ENCODE measurements around the gene SLC38A9. TPM values are rescaled to one million over a fixed set of nuclear protein-coding genes. Genes with fewer than 3 reads are reported as not detected.
"Not testable (repeated sequence)": the region's sequence is repeated elsewhere in the genome, so short reads cannot be mapped to it uniquely, and the experiment has no call there.

SLC38A9 gene
- total and polyA plus RNA-seq, 9 of the 15 experiments (the other 6 are each of a cell fraction or from before 2014, with no cell fraction given), result 14.0 to 34.5 (median 20.7) TPM

- Histone ChIP-seq H3K4me3 (no peak overlapping the region), H3K27me3 (ENCODE audit: control insufficient read depth in 2 of 2, insufficient read depth in 2 of 2, low read length in 2 of 2) (no peaks in the 10 kb centered on the region; a peak in 1 of 5 replicates), H3K79me2 (ENCODE audit: control insufficient read depth, insufficient read depth, low read length) (no peaks in the 10 kb centered on the region), H3K27ac (ENCODE audit: extremely low read depth, low read depth, low read length) (no peak overlapping the region), H3K4me2 (ENCODE audit: insufficient read depth, low read length) (no peak overlapping the region), H3K36me3 (ENCODE audit: control insufficient read depth, insufficient read depth, low read length) (no peaks in the 10 kb centered on the region), H3K9me1 (ENCODE audit: control insufficient read depth, insufficient read depth, low read length) (no peaks in the 10 kb centered on the region), H2AFZ (ENCODE audit: low read depth, low read length) (no peak overlapping the region), H4K20me1 (replicated peaks; ENCODE audit: control insufficient read depth, insufficient read depth, low read length) (no peaks in the 10 kb centered on the region), H3K9me3 (replicated peaks; ENCODE audit: control insufficient read depth, insufficient read depth, low read depth, low read length) (no peaks in the 10 kb centered on the region), H3K9ac (ENCODE audit: insufficient read depth in 1 of 2, low read depth in 2 of 2, low read length in 2 of 2) (no peak overlapping the region), H3K4me1 (replicated peaks in 1 of 2; ENCODE audit: control insufficient read depth in 2 of 2, insufficient read depth in 2 of 2, low read length in 2 of 2) (no peaks in the 10 kb centered on the region)
- no peak for FAIRE-seq
- in situ Hi-C loops (cut with MboI) (no loop called here), intact Hi-C loops (cut with micrococcal nuclease) (no loop called here)
- ATAC-seq, result no peak
- no peak for TF ChIP-seq TCF7L2 (IDR thresholded peaks at IDR 0.05; ENCODE audit: low read depth, low read length)
- TF ChIP-seq ZNF695 (CRISPR knock-in tag; IDR thresholded peaks at IDR 0.05), result no peak
- TF ChIP-seq FOXM1 (IDR thresholded peaks at IDR 0.05; ENCODE audit: low read depth), result no peak
- no peak for TF ChIP-seq FOXM1 (CRISPR knock-in tag; IDR thresholded peaks at IDR 0.05; ENCODE audit: low read depth)
- no peak for TF ChIP-seq EGR1 (conservative IDR thresholded peaks at IDR 0.05)
- no peak for TF ChIP-seq PTRF (tag; IDR thresholded peaks at IDR 0.05)
- no peak for TF ChIP-seq ELF2 (CRISPR knock-in tag; IDR thresholded peaks at IDR 0.05)
- 3% methylated on average over 3 of the region's 3 CpGs for WGBS (ENCODE audit: insufficient coverage, low coverage, missing lambda C conversion rate)
- DNase-seq (ENCODE audit: extremely low read depth in 1 of 4, low spot score in 3 of 4), result no peak
- no TSS peak for BruUV-seq (replicated peaks)
- ChIA-PET CTCF (ENCODE audit: low intra/inter-chr PET ratio) (no interaction called here), POLR2A (interaction anchor here (0.6 kb wide), 1 partner anchor 1410 kb away, joined by 3 read pairs; the partner anchor contains the start of gene ARL15)
Measured at GRCh38 chr5:55720188-55720703, 8.1 kb upstream of the SLC38A9 start.

- H3K79me2 ChIP-seq (ENCODE audit: control insufficient read depth, insufficient read depth, low read length); intact Hi-C loops (cut with micrococcal nuclease); H3K27ac ChIP-seq (ENCODE audit: extremely low read depth, low read depth, low read length); H4K20me1 ChIP-seq (replicated peaks; ENCODE audit: control insufficient read depth, insufficient read depth, low read length); BruUV-seq (replicated peaks); DNase-seq (ENCODE audit: extremely low read depth in 1 of 4, low spot score in 3 of 4); H3K27me3 ChIP-seq (ENCODE audit: control insufficient read depth in 2 of 2, insufficient read depth in 2 of 2, low read length in 2 of 2); H3K9me1 ChIP-seq (ENCODE audit: control insufficient read depth, insufficient read depth, low read length); in situ Hi-C loops (cut with MboI); CTCF ChIA-PET (ENCODE audit: low intra/inter-chr PET ratio); H3K4me3 ChIP-seq; H2AFZ ChIP-seq (ENCODE audit: low read depth, low read length); H3K4me1 ChIP-seq (replicated peaks in 1 of 2; ENCODE audit: control insufficient read depth in 2 of 2, insufficient read depth in 2 of 2, low read length in 2 of 2); FAIRE-seq; H3K36me3 ChIP-seq (ENCODE audit: control insufficient read depth, insufficient read depth, low read length); H3K9me3 ChIP-seq (replicated peaks; ENCODE audit: control insufficient read depth, insufficient read depth, low read depth, low read length); ATAC-seq; POLR2A ChIA-PET; H3K9ac ChIP-seq (ENCODE audit: insufficient read depth in 1 of 2, low read depth in 2 of 2, low read length in 2 of 2); H3K4me2 ChIP-seq (ENCODE audit: insufficient read depth, low read length): not testable (repeated sequence)
- peak; percentile 90 for TF ChIP-seq ZNF431 (CRISPR knock-in tag; IDR thresholded peaks at IDR 0.05)
- 7% methylated on average over 1 of the region's 2 CpGs for WGBS (ENCODE audit: insufficient coverage, low coverage, missing lambda C conversion rate)
Measured at GRCh38 chr5:55719026-55719425, 6.9 kb upstream of the SLC38A9 start.
